Epithelial cell of esophagus (primary cell): ENCODE results near the gene PRDM15.

ENCODE experiments used
- DNase-seq: peaks from one replicate; pipeline ENCODE4 v3.0.0; 2010; ENCODE audit warnings: low read depth
- H3K4me3 ChIP-seq: 2 replicates; pipeline ENCODE4 v1.5.1; 2011; ENCODE audit warnings: mild to moderate bottlenecking, low read length, control low read depth
- TF ChIP-seq, protein P1 (sequence below): IDR thresholded peaks from 2 replicates; pipeline ENCODE4 v1.5.1; 2011; ENCODE audit warnings: low read depth, mild to moderate bottlenecking, low read length, control low read depth, inconsistent platforms; ENCODE audit not compliant: insufficient read depth; ENCODE audit errors: missing control alignments

PRDM15 gene

DNA sequence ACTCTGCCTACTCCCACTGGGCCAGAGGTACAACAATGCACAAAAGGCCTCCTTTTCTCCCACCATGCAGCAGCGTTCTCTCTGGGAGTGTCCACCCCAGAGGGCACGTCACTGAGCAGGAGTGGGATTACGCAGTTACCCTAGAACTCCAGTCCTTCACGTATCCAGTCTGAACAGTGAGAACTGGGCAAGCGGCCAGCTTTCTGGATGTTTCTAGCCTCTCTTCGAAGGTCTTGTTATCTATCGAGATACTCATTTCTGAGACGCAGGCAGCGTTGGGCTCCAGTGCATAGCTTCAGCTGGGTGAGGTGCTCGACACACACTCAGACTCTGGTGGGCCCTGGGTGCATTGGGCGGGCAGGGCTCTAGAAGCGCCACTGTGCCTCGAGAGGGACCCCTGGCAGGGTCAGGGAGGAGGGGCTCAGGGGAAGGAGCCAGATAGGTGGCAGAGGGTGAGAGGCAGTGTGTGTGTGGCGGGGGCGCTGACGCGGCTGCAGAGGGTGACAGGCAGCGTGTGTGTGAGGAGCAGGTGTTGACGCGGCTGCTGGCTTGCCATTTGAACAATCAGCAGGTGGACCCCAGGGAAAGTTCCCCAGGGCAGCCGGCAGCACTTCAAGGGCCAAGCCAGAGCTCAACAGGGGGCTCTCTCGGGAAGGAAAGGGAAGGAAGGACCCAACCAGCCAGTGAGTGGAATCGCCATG lies 27.9 kb downstream of the PRDM15 start:
- no peak overlapping the region for H3K4me3 ChIP-seq
- DNase-seq: no peak
- TF ChIP-seq, protein P1, sequence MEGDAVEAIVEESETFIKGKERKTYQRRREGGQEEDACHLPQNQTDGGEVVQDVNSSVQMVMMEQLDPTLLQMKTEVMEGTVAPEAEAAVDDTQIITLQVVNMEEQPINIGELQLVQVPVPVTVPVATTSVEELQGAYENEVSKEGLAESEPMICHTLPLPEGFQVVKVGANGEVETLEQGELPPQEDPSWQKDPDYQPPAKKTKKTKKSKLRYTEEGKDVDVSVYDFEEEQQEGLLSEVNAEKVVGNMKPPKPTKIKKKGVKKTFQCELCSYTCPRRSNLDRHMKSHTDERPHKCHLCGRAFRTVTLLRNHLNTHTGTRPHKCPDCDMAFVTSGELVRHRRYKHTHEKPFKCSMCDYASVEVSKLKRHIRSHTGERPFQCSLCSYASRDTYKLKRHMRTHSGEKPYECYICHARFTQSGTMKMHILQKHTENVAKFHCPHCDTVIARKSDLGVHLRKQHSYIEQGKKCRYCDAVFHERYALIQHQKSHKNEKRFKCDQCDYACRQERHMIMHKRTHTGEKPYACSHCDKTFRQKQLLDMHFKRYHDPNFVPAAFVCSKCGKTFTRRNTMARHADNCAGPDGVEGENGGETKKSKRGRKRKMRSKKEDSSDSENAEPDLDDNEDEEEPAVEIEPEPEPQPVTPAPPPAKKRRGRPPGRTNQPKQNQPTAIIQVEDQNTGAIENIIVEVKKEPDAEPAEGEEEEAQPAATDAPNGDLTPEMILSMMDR: no peak

DNA sequence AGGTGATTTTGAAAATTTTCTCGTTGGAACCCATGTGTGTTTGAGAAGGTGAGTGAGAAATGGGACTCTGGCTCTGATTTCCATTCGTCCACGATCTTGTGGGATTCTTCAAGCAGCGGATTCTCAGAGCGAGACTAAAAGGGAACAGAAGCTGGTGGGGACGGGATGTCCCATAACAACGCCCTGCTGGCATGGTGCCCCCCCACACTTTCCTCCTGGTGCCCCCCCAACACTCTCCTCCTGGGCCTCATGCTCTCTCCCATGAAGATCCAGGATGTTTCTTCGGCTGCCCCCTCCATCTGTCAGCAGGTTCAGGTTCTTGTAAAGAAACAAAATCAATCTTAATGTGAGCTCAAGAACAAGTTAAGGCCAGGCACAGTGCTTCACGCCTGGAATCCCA lies 29.1 kb downstream of the PRDM15 start:
- DNase-seq: no peak
- TF ChIP-seq, protein P1: no peak
- no peak overlapping the region for H3K4me3 ChIP-seq

GRCh38 chr21:41848958-41849580 lies 30.1 kb downstream of the PRDM15 start:
- TF ChIP-seq, protein P1: no peak
- no peak overlapping the region for H3K4me3 ChIP-seq
- no peak for DNase-seq

DNA sequence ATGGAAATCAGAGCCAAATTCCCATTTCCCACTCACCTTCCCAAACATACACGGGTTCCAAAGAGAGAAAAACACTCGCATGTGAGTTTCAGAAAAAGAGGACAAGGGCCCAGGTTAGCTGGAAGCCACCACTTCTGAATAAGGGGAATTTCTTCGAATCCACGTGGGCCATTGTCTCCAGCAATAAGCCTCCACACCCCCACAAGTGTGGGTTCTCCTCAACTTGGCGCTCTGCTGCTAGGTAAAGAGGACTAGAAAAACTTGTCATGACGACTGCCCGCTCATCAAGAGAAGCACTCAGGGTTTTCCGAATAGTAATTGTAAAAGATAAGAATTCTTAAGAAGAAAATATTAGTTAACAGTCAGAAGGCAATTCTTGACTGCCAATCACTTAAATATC lies 30.6 kb downstream of the PRDM15 start:
- H3K4me3 ChIP-seq: no peak overlapping the region
- TF ChIP-seq, protein P1: no peak
- DNase-seq: no peak

DNA sequence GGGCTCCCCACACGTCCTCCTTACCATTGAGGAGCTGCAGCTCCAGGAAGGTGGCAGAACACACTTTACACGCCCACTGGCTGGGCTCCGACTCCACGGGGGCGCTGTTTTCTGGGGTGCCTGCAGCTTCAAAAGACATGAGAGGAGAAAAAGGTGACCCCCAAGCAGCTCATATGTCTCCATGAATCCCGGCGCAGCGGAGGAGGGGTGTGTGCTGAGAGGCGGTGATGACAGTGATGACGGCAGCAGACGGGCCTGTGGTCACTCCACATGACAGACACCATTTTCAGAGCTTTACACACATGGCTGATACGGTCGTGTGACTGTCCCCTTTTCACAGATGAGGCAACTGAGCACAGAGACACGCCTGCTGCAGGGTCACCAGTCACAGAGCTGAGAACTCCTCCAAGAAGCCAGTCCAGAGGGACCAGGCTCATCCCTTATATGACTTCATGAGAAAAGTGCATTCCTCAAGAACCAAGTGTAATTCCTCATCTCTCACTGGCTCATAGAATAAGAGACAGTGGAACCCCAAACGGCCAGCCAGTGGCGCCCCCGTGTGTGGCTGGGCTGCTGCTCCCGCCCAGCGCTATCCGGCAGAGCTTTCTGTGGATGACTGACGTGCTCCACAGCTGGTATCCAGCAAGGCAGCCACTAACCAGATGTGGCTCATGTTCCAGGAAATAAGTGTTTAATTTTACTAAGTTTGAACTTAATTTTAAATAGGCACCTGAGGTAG lies 31.9 kb downstream of the PRDM15 start:
- TF ChIP-seq, protein P1: no peak
- no peak for DNase-seq
- no peak overlapping the region for H3K4me3 ChIP-seq

DNA sequence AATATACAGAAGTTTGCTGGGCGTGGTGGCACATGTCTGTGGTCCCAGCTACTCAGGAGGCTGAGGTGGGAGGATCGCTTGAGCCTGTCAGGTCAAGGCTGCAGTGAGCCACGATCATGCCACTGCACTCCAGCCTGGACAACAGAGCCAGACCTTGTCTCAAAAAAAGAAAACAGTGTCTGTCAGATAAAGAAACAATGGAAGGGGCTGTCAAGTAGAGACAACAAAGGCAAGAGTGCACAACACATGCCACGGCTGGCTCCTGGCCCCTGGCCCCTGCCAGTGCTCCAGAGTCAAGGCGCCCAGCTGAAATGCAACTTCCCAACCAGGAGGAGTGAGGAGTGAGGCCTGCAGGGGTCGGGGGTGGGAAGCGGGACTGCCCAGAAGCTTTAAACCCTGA lies 32.6 kb downstream of the PRDM15 start:
- no peak for DNase-seq

More for the DNA sequence above, 32.6 kb downstream of the PRDM15 start:
- TF ChIP-seq, protein P1: no peak
- no peak overlapping the region for H3K4me3 ChIP-seq
